ENCODE measurements around the gene OR5K1.

Gene OR5K1

DNA sequence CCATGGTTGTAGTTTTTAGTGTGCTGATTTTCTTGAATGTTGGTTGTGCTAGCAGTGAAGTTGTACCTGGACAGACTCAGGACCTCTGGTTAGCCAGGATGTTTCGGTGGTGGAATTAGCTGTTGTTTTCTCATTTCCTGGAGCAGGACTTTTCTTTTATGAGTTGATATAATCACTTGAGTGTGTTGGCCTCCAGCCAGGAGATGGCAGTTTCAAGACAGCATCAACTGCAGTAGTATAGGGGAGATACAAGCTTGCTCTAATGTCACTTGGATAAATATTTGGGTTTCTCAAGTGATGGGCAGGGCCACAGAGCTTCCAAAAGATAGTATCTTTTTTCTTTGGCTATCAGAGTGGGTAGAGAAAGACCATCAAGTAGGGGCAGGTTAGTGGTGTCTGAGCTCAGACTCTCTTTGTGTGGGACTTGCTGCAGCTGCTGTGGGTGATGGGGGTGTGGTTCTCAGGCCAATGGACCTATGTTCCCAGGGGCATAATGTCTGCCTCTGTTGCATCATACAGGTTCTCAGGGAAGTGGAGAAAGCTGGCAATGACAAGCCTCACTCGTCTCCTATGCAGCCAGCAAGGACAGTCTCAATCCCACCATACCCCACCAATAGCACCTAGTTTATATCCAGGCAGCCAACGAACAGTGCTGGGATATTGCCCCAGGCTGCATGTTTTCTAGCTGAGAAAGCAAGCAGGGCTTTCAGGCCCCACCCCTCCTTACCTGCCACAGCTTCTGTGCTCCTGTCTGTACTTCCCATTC, 19.9 kb downstream of the OR5K1 start:
- TF ChIP-seq CTCF (IDR thresholded peaks at IDR 0.05; ENCODE audit: control extremely low read depth, extremely low read depth, low read depth, missing control alignments): no peak

DNA sequence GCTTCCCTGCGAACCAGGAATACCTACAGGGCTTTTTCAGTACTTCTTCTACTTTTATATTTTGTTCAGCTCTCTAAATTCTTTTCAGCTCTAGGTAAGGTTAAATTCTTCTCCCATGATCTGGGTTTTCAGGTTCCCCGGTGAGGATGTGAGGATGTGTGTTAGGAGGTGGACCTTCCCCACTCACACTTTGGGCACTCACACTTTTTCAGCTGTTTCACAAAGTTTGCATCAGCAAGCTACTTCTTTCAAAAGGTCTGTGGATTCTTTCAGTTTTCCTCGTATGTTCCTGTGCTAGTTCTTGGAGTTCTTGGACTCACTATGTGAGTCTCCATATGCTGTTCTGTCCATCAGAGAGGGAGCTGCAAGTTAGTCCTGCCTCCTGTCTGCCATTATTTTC, 20.6 kb downstream of the OR5K1 start:
- ChIA-PET POLR2A (no interaction called here), CTCF (interaction anchor here (1.2 to 1.6 kb wide), 3 partner anchors 31 to 461 kb away, joined by 3 read pairs; no protein-coding TSS in a partner anchor)
- DNase-seq (ENCODE audit: extremely low spot score): no peak
- TF ChIP-seq CTCF (IDR thresholded peaks at IDR 0.05; ENCODE audit: control extremely low read depth, extremely low read depth, low read depth, missing control alignments): no peak

More for the DNA sequence above, 19.9 kb downstream of the OR5K1 start:
- POLR2A ChIA-PET: no interaction called here
- CTCF ChIA-PET: interaction anchor here (1.0 to 1.7 kb wide), 8 partner anchors 14 to 460 kb away, joined by 3 to 4 read pairs (median 3); no protein-coding TSS in a partner anchor
- no peak for DNase-seq (ENCODE audit: extremely low spot score)

GRCh38 chr3:98497381-98497780, 34.4 kb downstream of the OR5K1 start, which contains the start of gene OR5K2:
Gene OR5K2, plus strand, starts transcription at chr3:98497681. Its CDS starts 0 bp downstream, at chr3:98497681.
- ChIA-PET POLR2A (no interaction called here), CTCF (interaction anchor here (1.3 kb wide), 1 partner anchor 15 kb away, joined by 3 read pairs; no protein-coding TSS in a partner anchor)
- DNase-seq (ENCODE audit: extremely low spot score): no peak
- no peak for TF ChIP-seq CTCF (IDR thresholded peaks at IDR 0.05; ENCODE audit: control extremely low read depth, extremely low read depth, low read depth, missing control alignments)

- ChIA-PET CTCF (no interaction called here), POLR2A (no interaction called here)
- TF ChIP-seq CTCF (IDR thresholded peaks at IDR 0.05; ENCODE audit: control extremely low read depth, extremely low read depth, low read depth, missing control alignments): no peak
- DNase-seq (ENCODE audit: extremely low spot score): no peak
These were observed 37.0 kb downstream of the OR5K1 start for GRCh38 chr3:98500019-98500418.

GRCh38 chr3:98501270-98501669, 38.3 kb downstream of the OR5K1 start:
- ChIA-PET POLR2A (no interaction called here), CTCF (interaction anchor here (1.3 kb wide), 1 partner anchor 58 kb away, joined by 3 read pairs; no protein-coding TSS in a partner anchor)
- no peak for TF ChIP-seq CTCF (IDR thresholded peaks at IDR 0.05; ENCODE audit: control extremely low read depth, extremely low read depth, low read depth, missing control alignments)
- DNase-seq (ENCODE audit: extremely low spot score): no peak

DNA sequence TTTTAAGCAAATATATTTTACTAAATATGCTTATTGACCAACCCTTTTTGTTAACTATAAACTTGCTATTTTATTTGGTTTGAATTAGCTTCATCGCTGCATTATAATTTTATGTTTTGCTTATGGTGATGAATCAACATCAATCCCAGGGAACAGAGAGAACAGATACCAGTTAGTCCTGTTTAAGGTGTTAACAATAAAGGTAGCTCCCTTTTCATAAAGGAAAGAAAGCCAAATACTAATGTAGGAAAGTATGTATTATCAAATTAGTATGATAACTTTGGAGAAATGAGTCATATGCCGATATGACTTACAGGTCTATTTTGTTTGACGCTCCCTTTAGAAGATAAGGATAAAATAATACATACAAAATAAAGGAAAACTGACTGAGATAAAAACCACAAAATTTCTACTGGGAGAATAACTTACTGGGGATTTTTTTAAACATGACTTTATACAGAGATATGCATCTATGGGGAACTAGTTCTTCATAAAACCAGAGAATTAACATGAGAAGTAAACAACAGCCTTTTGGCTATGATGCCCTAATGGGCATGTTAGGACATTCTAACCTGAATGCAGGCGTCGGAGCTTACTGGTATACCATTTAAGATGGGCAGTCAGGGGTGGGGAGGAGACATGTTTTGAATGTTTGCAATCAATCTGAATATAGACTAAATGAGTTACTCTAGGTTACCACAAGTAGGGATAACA, 39.0 kb downstream of the OR5K1 start:
- POLR2A ChIA-PET: no interaction called here

More for the DNA sequence above, 39.0 kb downstream of the OR5K1 start:
- DNase-seq (ENCODE audit: extremely low spot score): no peak
- CTCF ChIA-PET: interaction anchor here (1.3 kb wide), 1 partner anchor 59 kb away, joined by 3 read pairs; no protein-coding TSS in a partner anchor
- no peak for TF ChIP-seq CTCF (IDR thresholded peaks at IDR 0.05; ENCODE audit: control extremely low read depth, extremely low read depth, low read depth, missing control alignments)

All from GM10248 (cell line).